HepG2 (cell line): Measurements from ENCODE around the gene TP53TG5. TPM values are rescaled to one million over a fixed set of nuclear protein-coding genes. Genes with fewer than 3 reads are reported as not detected.
A peak's percentile ranks its signal among the peaks of the same experiment; 100 is the strongest.

Source experiments
- AKAP8 ChIP-seq: sonication (generic); formaldehyde crosslinking; IDR thresholded peaks from 2 replicates; pipeline ENCODE4 v1.5.1; 2020; ENCODE audit warnings: mild to moderate bottlenecking, missing genetic modification reagents
- ATF1 ChIP-seq: IDR thresholded peaks from 2 replicates; pipeline ENCODE4 v1.6.1; 2016; ENCODE audit warnings: mild to moderate bottlenecking, control low read depth
- BCL6 ChIP-seq: IDR thresholded peaks from 2 replicates; pipeline ENCODE4 v1.6.1; 2016; ENCODE audit warnings: missing genetic modification reagents, missing compliant biosample characterization
- BORCS8-MEF2B ChIP-seq: sonication (generic); formaldehyde crosslinking; IDR thresholded peaks from 2 replicates; pipeline ENCODE4 v1.8.0; 2022; ENCODE audit warnings: mild to moderate bottlenecking, missing genetic modification reagents
- GATAD2A ChIP-seq: IDR thresholded peaks from 2 replicates; pipeline ENCODE4 v1.6.1; 2016
- GFI1 ChIP-seq: sonication (generic); formaldehyde crosslinking; IDR thresholded peaks from 2 replicates; pipeline ENCODE4 v1.5.0; 2020; ENCODE audit warnings: missing genetic modification reagents, mild to moderate bottlenecking, borderline replicate concordance
- MIXL1 ChIP-seq: IDR thresholded peaks from 2 replicates; pipeline ENCODE4 v1.6.1; 2016
- NR2C2 ChIP-seq: sonication (generic); formaldehyde crosslinking; IDR thresholded peaks from 2 replicates; pipeline ENCODE4 v1.4.0; 2020; ENCODE audit warnings: missing genetic modification reagents, mild to moderate bottlenecking, moderate library complexity, borderline replicate concordance
- NR2F1 ChIP-seq, 2 experiments: fragments of 450-650 bp in 1 of 2; formaldehyde crosslinking in 1 of 2; IDR thresholded peaks; 2 replicates each; pipeline versions ENCODE4 v1.5.0 to v1.6.1; 2016 to 2020; ENCODE audit warnings: mild to moderate bottlenecking in 1 of 2, missing compliant biosample characterization in 1 of 2, missing genetic modification reagents in 1 of 2, moderate library complexity in 1 of 2
- POLR2A ChIP-seq, 2 experiments: IDR thresholded peaks; 2 replicates each; pipeline ENCODE4 v1.6.1; 2011; ENCODE audit warnings: low read depth in 2 of 2, low read length in 2 of 2, mild to moderate bottlenecking in 1 of 2, moderate library complexity in 1 of 2; ENCODE audit not compliant: insufficient read depth in 1 of 2
- SAP130 ChIP-seq: IDR thresholded peaks from 2 replicates; pipeline ENCODE4 v1.6.1; 2016; ENCODE audit warnings: low read depth
- STAT5B ChIP-seq: sonication (generic); formaldehyde crosslinking; IDR thresholded peaks from 2 replicates; pipeline ENCODE4 v1.4.0; 2020; ENCODE audit warnings: missing genetic modification reagents
- TSC22D2 ChIP-seq: sonication (generic); formaldehyde crosslinking; IDR thresholded peaks from 2 replicates; pipeline ENCODE4 v1.5.1; 2020; ENCODE audit warnings: missing genetic modification reagents, mild to moderate bottlenecking, borderline replicate concordance
- ZBTB38 ChIP-seq: sonication (generic); formaldehyde crosslinking; IDR thresholded peaks from 2 replicates; pipeline ENCODE4 v1.5.1; 2020; ENCODE audit warnings: mild to moderate bottlenecking, missing genetic modification reagents
- ZC3H4 ChIP-seq: sonication (generic); formaldehyde crosslinking; IDR thresholded peaks from 2 replicates; pipeline ENCODE4 v1.4.0; 2020; ENCODE audit warnings: missing genetic modification reagents, borderline replicate concordance
- ZMYM4 ChIP-seq: sonication (generic); formaldehyde crosslinking; IDR thresholded peaks from 2 replicates; pipeline ENCODE4 v1.8.1; 2023; ENCODE audit warnings: mild to moderate bottlenecking, missing genetic modification reagents
- ZNF230 ChIP-seq: sonication (generic); formaldehyde crosslinking; IDR thresholded peaks from 2 replicates; pipeline ENCODE4 v1.4.0; 2020; ENCODE audit warnings: mild to moderate bottlenecking, missing genetic modification reagents
- ZNF33B ChIP-seq: sonication (generic); formaldehyde crosslinking; IDR thresholded peaks from 2 replicates; pipeline ENCODE4 v1.5.1; 2020; ENCODE audit warnings: mild to moderate bottlenecking, missing genetic modification reagents
- ZNF629 ChIP-seq: sonication (generic); formaldehyde crosslinking; conservative IDR thresholded peaks from 2 replicates; pipeline ENCODE4 v1.5.0; 2020; ENCODE audit warnings: missing genetic modification reagents
- ZNF652 ChIP-seq: IDR thresholded peaks from 2 replicates; pipeline ENCODE4 v1.6.1; 2016; ENCODE audit warnings: low read depth, borderline replicate concordance
- ZNF687 ChIP-seq: sonication (generic); formaldehyde crosslinking; IDR thresholded peaks from 2 replicates; pipeline ENCODE4 v1.5.1; 2020; ENCODE audit warnings: mild to moderate bottlenecking, missing genetic modification reagents, moderate library complexity
- ZNF768 ChIP-seq: sonication (generic); formaldehyde crosslinking; IDR thresholded peaks from 2 replicates; pipeline ENCODE4 v1.4.0; 2020; ENCODE audit warnings: missing genetic modification reagents
- polyA plus RNA-seq, 8 experiments: library from polyadenylated mRNA; depleted of rRNA in 3 of 8; stranded (reverse) in 7 of 8; unstranded in 1 of 8; fragments of >200 nt; fragmentation: Illumina TruSeq in 4 of 8; extraction: Trizol in 4 of 8; gene quantifications; 2 replicates each; pipeline versions ENCODE4 v1.2.1 to v1.2.3, GENCODE V29; 2011 to 2016; ENCODE audit warnings: low read depth in 4 of 8, missing spikeins in 1 of 8, mixed read lengths in 1 of 8; ENCODE audit not compliant: insufficient read depth in 1 of 8
- total RNA-seq, 5 experiments: library from RNA; depleted of rRNA; stranded (reverse); fragments of >200 nt; fragmentation: Illumina TruSeq; extraction: Trizol; gene quantifications; 2 replicates each; pipeline ENCODE4 v1.2.3, GENCODE V29; 2016; ENCODE audit warnings: low read depth in 1 of 5
- TF ChIP-seq, protein P1 (sequence below): IDR thresholded peaks from 2 replicates; pipeline ENCODE4 v1.6.1; 2016
- TF ChIP-seq, protein P2 (sequence below): IDR thresholded peaks from 2 replicates; pipeline ENCODE4 v1.6.1; 2012; ENCODE audit warnings: low read depth, low read length, improper control_type of control experiment

The TP53TG5 gene
- total and polyA plus RNA-seq, 2 of the 13 experiments (the other 11 are each of a cell fraction or from before 2014, with no cell fraction given), result 0.11 TPM; not detected in 1

DNA sequence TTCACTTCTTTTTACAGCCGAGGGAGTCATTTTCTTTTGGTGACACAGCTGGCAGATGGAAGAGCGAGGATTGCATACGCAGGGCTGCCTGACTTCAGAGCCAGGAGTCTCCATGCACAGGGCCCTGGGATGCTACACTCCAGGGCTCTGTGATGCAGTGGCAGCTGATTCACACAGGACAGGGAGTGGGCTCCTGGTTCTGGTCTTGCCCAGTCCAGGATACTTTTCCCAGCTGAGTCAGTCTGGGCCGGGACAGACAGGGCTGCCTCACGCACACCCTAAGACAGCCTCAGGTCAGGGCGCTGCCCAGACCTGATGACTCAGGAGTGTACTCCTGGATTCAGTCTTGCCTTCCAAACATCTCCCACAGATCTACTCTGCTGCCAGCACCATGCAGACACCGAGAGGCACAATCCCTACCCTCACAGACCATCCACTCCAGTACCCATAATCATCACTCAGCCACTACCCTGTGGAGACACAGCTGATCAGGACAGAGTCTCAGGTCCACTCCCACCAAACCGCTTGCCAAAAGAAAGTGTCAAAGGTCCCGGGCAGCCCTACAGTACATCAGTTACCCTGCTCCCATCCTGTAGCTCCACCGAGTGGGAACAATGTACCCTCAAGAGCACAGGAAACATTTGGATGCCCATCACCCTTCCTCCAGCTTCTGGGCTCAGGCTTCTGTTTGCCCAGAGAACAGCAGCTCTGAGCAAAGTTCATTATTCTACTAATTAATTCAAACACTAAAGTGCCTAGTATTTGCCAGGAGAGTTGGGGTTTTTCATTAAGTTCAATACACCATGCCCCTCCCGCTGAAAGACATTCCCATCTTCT lies 41.4 kb downstream of the TP53TG5 start (continued):
- peak in 1 of 2 experiments; percentile 7; a peak in 1 of 4 replicates for TF ChIP-seq NR2F1 (CRISPR knock-in tag; IDR thresholded peaks at IDR 0.05)
- TF ChIP-seq, protein P1, sequence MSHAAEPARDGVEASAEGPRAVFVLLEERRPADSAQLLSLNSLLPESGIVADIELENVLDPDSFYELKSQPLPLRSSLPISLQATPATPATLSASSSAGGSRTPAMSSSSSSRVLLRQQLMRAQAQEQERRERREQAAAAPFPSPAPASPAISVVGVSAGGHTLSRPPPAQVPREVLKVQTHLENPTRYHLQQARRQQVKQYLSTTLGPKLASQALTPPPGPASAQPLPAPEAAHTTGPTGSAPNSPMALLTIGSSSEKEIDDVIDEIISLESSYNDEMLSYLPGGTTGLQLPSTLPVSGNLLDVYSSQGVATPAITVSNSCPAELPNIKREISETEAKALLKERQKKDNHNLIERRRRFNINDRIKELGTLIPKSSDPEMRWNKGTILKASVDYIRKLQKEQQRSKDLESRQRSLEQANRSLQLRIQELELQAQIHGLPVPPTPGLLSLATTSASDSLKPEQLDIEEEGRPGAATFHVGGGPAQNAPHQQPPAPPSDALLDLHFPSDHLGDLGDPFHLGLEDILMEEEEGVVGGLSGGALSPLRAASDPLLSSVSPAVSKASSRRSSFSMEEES (CRISPR knock-in tag), result no peak
- TF ChIP-seq ATF1 (CRISPR knock-in tag), result no peak
- 0 out of 2 replicates have a peak, but pooled peaks have one; percentile 44 for TF ChIP-seq GATAD2A (CRISPR knock-in tag)
- TF ChIP-seq BORCS8-MEF2B, result no peak
- TF ChIP-seq ZNF687 (CRISPR knock-in tag), result peak; percentile 45
- TF ChIP-seq ZNF230 (CRISPR knock-in tag), result 0 out of 2 replicates have a peak, but pooled peaks have one; percentile 58
- 0 out of 2 replicates have a peak, but pooled peaks have one; percentile 20 for TF ChIP-seq SAP130 (CRISPR knock-in tag)
- peak; percentile 25; the same call in 1 of the 2 replicates for TF ChIP-seq NR2C2
- TF ChIP-seq ZNF652 (CRISPR knock-in tag), result 0 out of 2 replicates have a peak, but pooled peaks have one; percentile 17
- TF ChIP-seq ZNF629, result peak; percentile 6; the same call in 1 of the 2 replicates
- peak; percentile 73; the same call in 1 of the 2 replicates for TF ChIP-seq MIXL1 (CRISPR knock-in tag)
- no peak for TF ChIP-seq ZBTB38 (CRISPR knock-in tag)
- TF ChIP-seq ZC3H4, result 0 out of 2 replicates have a peak, but pooled peaks have one; percentile 44
- 0 out of 2 replicates have a peak, but pooled peaks have one; percentile 41 for TF ChIP-seq ZNF33B (CRISPR knock-in tag)
- TF ChIP-seq AKAP8 (CRISPR knock-in tag), result no peak
- TF ChIP-seq STAT5B (CRISPR knock-in tag), result no peak
- 0 out of 2 replicates have a peak, but pooled peaks have one; percentile 38 for TF ChIP-seq ZNF768
- peak; percentile 55; the same call in 1 of the 2 replicates for TF ChIP-seq GFI1
- TF ChIP-seq, protein P2, sequence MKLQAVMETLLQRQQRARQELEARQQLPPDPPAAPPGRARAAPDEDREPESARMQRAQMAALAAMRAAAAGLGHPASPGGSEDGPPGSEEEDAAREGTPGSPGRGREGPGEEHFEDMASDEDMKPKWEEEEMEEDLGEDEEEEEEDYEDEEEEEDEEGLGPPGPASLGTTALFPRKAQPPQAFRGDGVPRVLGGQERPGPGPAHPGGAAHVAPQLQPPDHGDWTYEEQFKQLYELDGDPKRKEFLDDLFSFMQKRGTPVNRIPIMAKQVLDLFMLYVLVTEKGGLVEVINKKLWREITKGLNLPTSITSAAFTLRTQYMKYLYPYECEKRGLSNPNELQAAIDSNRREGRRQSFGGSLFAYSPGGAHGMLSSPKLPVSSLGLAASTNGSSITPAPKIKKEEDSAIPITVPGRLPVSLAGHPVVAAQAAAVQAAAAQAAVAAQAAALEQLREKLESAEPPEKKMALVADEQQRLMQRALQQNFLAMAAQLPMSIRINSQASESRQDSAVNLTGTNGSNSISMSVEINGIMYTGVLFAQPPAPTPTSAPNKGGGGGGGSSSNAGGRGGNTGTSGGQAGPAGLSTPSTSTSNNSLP, result peak; percentile 44; the same call in 1 of the 2 replicates
- peak; percentile 35 for TF ChIP-seq ZMYM4 (CRISPR knock-in tag)
- 0 out of 4 replicates have a peak, but pooled peaks of 1 of the 2 experiments have one; percentile 3 for TF ChIP-seq POLR2A (IDR thresholded peaks at IDR 0.05; ENCODE audit: insufficient read depth in 1 of 2, low read depth in 2 of 2, low read length in 2 of 2)
- TF ChIP-seq BCL6, result no peak
- TF ChIP-seq TSC22D2 (CRISPR knock-in tag), result 0 out of 2 replicates have a peak, but pooled peaks have one; percentile 64
